Lung (tissue), 16 donors: ENCODE measurements around the gene CHSY3. TPM values are rescaled to one million over a fixed set of nuclear protein-coding genes. Genes with fewer than 3 reads are reported as not detected.

Source experiments
- ATAC-seq: fragments of 200-7000 bp; cut with Tn5 transposase; one replicate; pipeline ENCODE4 v1.9.1; 2020; ENCODE audit warnings: moderate number of reproducible peaks; ENCODE audit not compliant: insufficient read depth, low FRiP score
- DNase-seq, 3 donors: peaks; one replicate each; pipeline ENCODE4 v3.0.0-alpha.2; 2013 to 2017
- H3K27ac ChIP-seq, 2 donors: one replicate each; pipeline ENCODE4 v1.5.1; 2013; ENCODE audit warnings: mild to moderate bottlenecking in 2 of 2, moderate library complexity in 2 of 2, control low read depth in 1 of 2, inconsistent platforms in 1 of 2, low read depth in 1 of 2, low read length in 1 of 2
- H3K27me3 ChIP-seq, 3 donors: one replicate each; pipeline ENCODE4 v1.5.1; 2013; ENCODE audit warnings: low read length in 2 of 3; ENCODE audit not compliant: control insufficient read depth in 3 of 3, insufficient read depth in 3 of 3
- H3K36me3 ChIP-seq, 4 donors: one replicate each; pipeline ENCODE4 v1.5.1; 2013; ENCODE audit warnings: low read length in 4 of 4, mild to moderate bottlenecking in 1 of 4, moderate library complexity in 1 of 4; ENCODE audit not compliant: control insufficient read depth in 4 of 4, insufficient read depth in 4 of 4
- H3K4me1 ChIP-seq, 5 donors: one replicate each; pipeline ENCODE4 v1.5.1; 2013; ENCODE audit warnings: low read length in 5 of 5, mild to moderate bottlenecking in 2 of 5, moderate library complexity in 1 of 5; ENCODE audit not compliant: control insufficient read depth in 5 of 5, insufficient read depth in 5 of 5
- H3K4me3 ChIP-seq: one replicate; pipeline ENCODE4 v1.5.1; 2013; ENCODE audit warnings: mild to moderate bottlenecking, control low read depth, moderate library complexity
- H3K9ac ChIP-seq, 2 donors: one replicate each; pipeline ENCODE4 v1.5.1; 2013; ENCODE audit warnings: low read length in 2 of 2, control low read depth in 1 of 2; ENCODE audit not compliant: insufficient read depth in 1 of 2
- H3K9me3 ChIP-seq, 4 donors: one replicate each; pipeline ENCODE4 v1.5.1; 2013; ENCODE audit warnings: low read length in 3 of 4, mild to moderate bottlenecking in 1 of 4, moderate library complexity in 1 of 4; ENCODE audit not compliant: control insufficient read depth in 4 of 4, insufficient read depth in 3 of 4
- CTCF ChIP-seq: IDR thresholded peaks from 2 replicates; pipeline ENCODE4 v1.5.1; 2012; ENCODE audit warnings: mild to moderate bottlenecking; ENCODE audit errors: control extremely low read depth, extremely low read depth
- WGBS, 2 donors: extraction: QIAGEN DNeasy Blood & Tissue Kit; methylation state at CpG; one replicate each; pipeline ENCODE4 v1.1.7; 2013; 5-methylcytosine and 5-hydroxymethylcytosine counted together
- long read RNA-seq, 5 donors: transcript quantifications; one replicate each; lab custom pipeline, GENCODE V29; 2026
- polyA plus RNA-seq, 2 donors: library from polyadenylated mRNA; stranded (reverse); fragments of 200-250 nt; gene quantifications; one replicate each; pipeline ENCODE4 v1.2.1, GENCODE V29; 2013
- total RNA-seq, 2 donors: library from RNA; depleted of rRNA in 1 of 2; stranded (reverse); fragments of >200 nt in 1 of 2; gene quantifications; one replicate each; pipeline ENCODE4 v1.2.1, GENCODE V29; 2014 to 2021
- donor health status: control.
- donor health status: control.
- donor health status: Bipolar disorder and iron deficiency.
- donor health status: healthy.
- donor health status: DM: yes; HTN: yes; CAD: no.

CHSY3 gene
- 1 to 10 TPM; 4.1 to 6.7 TPM for total RNA-seq
- 1 to 10 TPM in 1 of 2 donors, under 1 TPM in 1; 0.41 to 1.9 TPM for polyA plus RNA-seq
- long read RNA-seq, donor 1, partial matches to known transcripts, result 8 of 8 reads
- long read RNA-seq, donor 1, other reads (novel, unspliced or antisense), result 0 of 8 reads
- long read RNA-seq, donor 2, result 0 reads
- long read RNA-seq, donor 3, result 0 reads
- long read RNA-seq, donor 4, result 0 reads
- long read RNA-seq, donor 5, result 0 reads

- Histone ChIP-seq H3K27me3 (peaks cover 0 to 12% (median 2%) of the 10 kb centered on the region in 3 donors), H3K27ac (peak within 1 kb of the TSS; percentile 61 to 85), H3K4me3 (peak within 1 kb of the TSS; percentile 75), H3K36me3 (peaks cover 0 to 3% (median 0%) of the 10 kb centered on the region in 4 donors), H3K4me1 (peaks cover 0 to 15% (median 5%) of the 10 kb centered on the region in 5 donors), H3K9ac (peak within 1 kb of the TSS in 1 of 2 donors; percentile 17), H3K9me3 (no peaks in the 10 kb centered on the region)
- TF ChIP-seq CTCF, result no peak
- ATAC-seq, result peak; percentile 93
- peak; percentile 85 to 92 (median 91) for DNase-seq
- 0 to 1% methylated on average over 24 to 62 of the region's 62 CpGs for WGBS, 2 donors
Measured at GRCh38 chr5:129904102-129904666, at the start of gene CHSY3. Gene CHSY3 (plus strand): TSS chr5:129904465.

GRCh38 chr5:129856325-129856724 lies 47.9 kb upstream of the CHSY3 start:
- Histone ChIP-seq H3K36me3 (no peaks in the 10 kb centered on the region), H3K9ac (no peak overlapping the region), H3K27me3 (no peaks in the 10 kb centered on the region), H3K9me3 (no peaks in the 10 kb centered on the region), H3K4me3 (no peak overlapping the region), H3K27ac (no peak overlapping the region), H3K4me1 (no peaks in the 10 kb centered on the region)
- ATAC-seq (no peak), DNase-seq (no peak)
- WGBS, 2 donors, result 95 to 100% methylated on average over 1 of the region's 1 CpG
- no peak for TF ChIP-seq CTCF

- no peak for TF ChIP-seq CTCF
Measured at GRCh38 chr5:129857116-129857515, 47.1 kb upstream of the CHSY3 start.

More at GRCh38 chr5:129857116-129857515, 47.1 kb upstream of the CHSY3 start:
- no peak overlapping the region for H3K4me3 ChIP-seq
- no peaks in the 10 kb centered on the region for H3K27me3 ChIP-seq
- 56 to 70% methylated on average over 1 of the region's 1 CpG for WGBS, 2 donors
- H3K9me3 ChIP-seq, result no peaks in the 10 kb centered on the region
- peak in 2 of 3 donors; percentile 16 to 35 for DNase-seq
- no peak overlapping the region for H3K27ac ChIP-seq
- no peak overlapping the region for H3K9ac ChIP-seq
- no peak for ATAC-seq
- H3K4me1 ChIP-seq, result no peaks in the 10 kb centered on the region
- H3K36me3 ChIP-seq, result no peaks in the 10 kb centered on the region
